A549 (cell line): ENCODE measurements around the gene SRF.

Experiments
- CBX8 ChIP-seq: fragments of 200-600 bp; sonication (generic); IDR thresholded peaks from 2 replicates; pipeline ENCODE4 v1.6.1; 2016
- RCOR1 ChIP-seq: fragments of 150-350 bp; IDR thresholded peaks from 2 replicates; pipeline ENCODE4 v1.6.1; 2014; ENCODE audit warnings: antibody characterized with exemption, low read length, low read depth
- SREBF2 ChIP-seq: fragments of 450-650 bp; IDR thresholded peaks from 2 replicates; pipeline ENCODE4 v1.6.1; 2014; ENCODE audit warnings: mild to moderate bottlenecking, moderate library complexity
- TF ChIP-seq, protein P1 (sequence below): fragments of >200 bp; sonication (Bioruptor Twin); formaldehyde crosslinking; IDR thresholded peaks from 3 replicates; pipeline ENCODE4 v1.5.1; 2016
- TF ChIP-seq, protein P2 (sequence below): fragments of 200-600 bp; sonication (generic); IDR thresholded peaks from 2 replicates; pipeline ENCODE4 v1.6.1; 2016; ENCODE audit warnings: antibody characterized with exemption, mild to moderate bottlenecking, moderate library complexity

DNA sequence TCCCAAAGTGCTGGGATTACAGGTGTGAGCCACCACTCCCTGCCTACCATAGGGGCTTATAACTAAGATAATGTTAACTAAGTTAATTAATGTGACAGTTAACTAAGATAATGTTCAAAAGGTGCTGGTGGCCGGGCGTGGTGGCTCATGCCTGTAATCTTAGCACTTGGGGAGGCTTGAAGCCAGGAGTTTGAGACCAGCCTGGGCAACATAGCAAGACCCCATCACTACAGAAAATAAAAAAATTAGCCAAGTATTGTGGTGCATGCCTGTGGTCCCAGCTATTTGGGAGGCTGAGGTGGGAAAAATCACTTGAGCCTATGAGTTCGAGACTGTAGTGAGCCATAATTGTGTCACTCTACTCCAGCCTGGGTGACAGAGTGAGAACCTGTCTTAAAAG is 32.8 kb upstream of the SRF start:
- TF ChIP-seq, protein P1, sequence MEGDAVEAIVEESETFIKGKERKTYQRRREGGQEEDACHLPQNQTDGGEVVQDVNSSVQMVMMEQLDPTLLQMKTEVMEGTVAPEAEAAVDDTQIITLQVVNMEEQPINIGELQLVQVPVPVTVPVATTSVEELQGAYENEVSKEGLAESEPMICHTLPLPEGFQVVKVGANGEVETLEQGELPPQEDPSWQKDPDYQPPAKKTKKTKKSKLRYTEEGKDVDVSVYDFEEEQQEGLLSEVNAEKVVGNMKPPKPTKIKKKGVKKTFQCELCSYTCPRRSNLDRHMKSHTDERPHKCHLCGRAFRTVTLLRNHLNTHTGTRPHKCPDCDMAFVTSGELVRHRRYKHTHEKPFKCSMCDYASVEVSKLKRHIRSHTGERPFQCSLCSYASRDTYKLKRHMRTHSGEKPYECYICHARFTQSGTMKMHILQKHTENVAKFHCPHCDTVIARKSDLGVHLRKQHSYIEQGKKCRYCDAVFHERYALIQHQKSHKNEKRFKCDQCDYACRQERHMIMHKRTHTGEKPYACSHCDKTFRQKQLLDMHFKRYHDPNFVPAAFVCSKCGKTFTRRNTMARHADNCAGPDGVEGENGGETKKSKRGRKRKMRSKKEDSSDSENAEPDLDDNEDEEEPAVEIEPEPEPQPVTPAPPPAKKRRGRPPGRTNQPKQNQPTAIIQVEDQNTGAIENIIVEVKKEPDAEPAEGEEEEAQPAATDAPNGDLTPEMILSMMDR: no peak
- no peak for TF ChIP-seq RCOR1
- TF ChIP-seq CBX8: no peak
- TF ChIP-seq, protein P2, sequence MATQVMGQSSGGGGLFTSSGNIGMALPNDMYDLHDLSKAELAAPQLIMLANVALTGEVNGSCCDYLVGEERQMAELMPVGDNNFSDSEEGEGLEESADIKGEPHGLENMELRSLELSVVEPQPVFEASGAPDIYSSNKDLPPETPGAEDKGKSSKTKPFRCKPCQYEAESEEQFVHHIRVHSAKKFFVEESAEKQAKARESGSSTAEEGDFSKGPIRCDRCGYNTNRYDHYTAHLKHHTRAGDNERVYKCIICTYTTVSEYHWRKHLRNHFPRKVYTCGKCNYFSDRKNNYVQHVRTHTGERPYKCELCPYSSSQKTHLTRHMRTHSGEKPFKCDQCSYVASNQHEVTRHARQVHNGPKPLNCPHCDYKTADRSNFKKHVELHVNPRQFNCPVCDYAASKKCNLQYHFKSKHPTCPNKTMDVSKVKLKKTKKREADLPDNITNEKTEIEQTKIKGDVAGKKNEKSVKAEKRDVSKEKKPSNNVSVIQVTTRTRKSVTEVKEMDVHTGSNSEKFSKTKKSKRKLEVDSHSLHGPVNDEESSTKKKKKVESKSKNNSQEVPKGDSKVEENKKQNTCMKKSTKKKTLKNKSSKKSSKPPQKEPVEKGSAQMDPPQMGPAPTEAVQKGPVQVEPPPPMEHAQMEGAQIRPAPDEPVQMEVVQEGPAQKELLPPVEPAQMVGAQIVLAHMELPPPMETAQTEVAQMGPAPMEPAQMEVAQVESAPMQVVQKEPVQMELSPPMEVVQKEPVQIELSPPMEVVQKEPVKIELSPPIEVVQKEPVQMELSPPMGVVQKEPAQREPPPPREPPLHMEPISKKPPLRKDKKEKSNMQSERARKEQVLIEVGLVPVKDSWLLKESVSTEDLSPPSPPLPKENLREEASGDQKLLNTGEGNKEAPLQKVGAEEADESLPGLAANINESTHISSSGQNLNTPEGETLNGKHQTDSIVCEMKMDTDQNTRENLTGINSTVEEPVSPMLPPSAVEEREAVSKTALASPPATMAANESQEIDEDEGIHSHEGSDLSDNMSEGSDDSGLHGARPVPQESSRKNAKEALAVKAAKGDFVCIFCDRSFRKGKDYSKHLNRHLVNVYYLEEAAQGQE: no peak
- TF ChIP-seq SREBF2: no peak
